ENCODE data around the gene INPP5A.

GRCh38 chr10:132809232-132810140, 271.9 kb downstream of the INPP5A start:
- TF ChIP-seq CTCF (IDR thresholded peaks at IDR 0.05) (no peak), EP300 (IDR thresholded peaks at IDR 0.05) (no peak)

All from upper lobe of left lung (tissue), 4 donors.